Posterior cingulate gyrus (tissue), 11 donors: ENCODE results near the gene TEX12.
"Not testable (repeated sequence)": the region's sequence is repeated elsewhere in the genome, so short reads cannot be mapped to it uniquely, and the experiment has no call there.

Experiments used
- DNase-seq, 10 donors: peaks; one replicate each; pipeline versions ENCODE4 v3.0.0 to v3.0.0-alpha.2; 2020 to 2021; ENCODE audit warnings: mixed read lengths in 3 of 10
- intact Hi-C: fragments of 100-400 bp; cut with DNase I; formaldehyde crosslinking; loops from one replicate; pipeline ENCODE4 v1.15.1; 2023

Gene TEX12

DNA sequence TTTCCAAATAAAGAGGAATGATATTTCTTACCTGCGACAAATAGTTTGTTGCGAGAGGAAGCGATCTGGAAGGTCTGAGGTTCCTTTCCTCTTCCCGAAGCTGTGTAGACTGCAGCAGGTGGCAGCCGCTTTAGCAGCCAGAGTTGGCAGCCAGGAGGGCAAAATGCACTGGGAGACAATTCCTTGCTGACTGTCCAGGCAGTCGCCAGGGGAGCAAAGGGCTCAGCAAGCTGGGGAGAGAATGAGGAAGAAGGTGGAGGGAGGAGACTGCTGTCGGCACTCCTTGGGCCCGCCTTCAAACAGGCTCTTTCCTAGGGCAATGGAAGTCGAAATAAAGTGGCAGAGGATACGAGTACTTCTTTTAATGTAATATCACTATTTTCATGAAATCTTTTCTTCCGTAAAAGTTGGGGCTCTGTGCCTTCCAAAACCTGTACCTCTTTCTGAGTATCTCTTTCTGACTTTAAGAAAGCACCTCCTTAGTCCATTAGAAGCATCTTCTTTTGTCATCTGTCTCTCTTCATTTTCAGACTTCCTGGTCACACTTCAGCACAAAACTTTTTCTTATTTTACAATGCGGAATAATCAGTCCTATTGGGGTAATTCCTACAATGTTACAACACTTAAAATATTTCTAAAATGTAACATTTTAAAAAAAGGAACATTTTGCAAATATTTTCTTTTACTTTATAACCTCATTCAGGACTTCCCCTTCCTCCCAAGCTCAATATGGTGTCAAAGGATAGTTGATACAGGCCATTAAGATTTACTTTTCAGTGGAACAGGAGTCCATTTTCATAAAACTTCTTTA is 3.1 kb upstream of the TEX12 start, which contains the start of gene IL18:
Gene IL18 (minus strand): TSS at position 220 of the 811 bp plus-strand sequence. CDS start 9,041 bp downstream, outside the sequence.
- intact Hi-C loops: no loop called here
- peak in 3 of 10 donors; percentile 14 to 82 (median 79) for DNase-seq

DNA sequence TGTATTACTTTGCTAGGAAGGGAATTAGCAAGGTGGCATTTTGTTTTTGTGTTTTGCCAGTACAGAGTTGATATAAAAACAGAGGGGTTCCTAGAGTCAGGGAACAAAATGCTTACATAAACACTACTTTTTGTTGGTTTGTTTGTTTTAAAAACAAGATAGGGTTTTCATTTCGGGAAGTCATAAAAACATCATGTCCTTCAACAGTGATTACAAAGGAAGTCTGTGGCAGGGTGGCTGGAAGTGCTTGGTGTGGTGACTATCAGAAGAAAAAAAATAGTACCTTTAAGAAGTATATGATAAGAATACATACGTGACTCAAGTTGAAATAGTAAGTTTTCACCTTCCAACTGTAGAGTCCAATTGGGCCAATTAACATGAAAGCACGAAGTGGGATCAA is 2.1 kb upstream of the TEX12 start:
- DNase-seq: no peak

DNA sequence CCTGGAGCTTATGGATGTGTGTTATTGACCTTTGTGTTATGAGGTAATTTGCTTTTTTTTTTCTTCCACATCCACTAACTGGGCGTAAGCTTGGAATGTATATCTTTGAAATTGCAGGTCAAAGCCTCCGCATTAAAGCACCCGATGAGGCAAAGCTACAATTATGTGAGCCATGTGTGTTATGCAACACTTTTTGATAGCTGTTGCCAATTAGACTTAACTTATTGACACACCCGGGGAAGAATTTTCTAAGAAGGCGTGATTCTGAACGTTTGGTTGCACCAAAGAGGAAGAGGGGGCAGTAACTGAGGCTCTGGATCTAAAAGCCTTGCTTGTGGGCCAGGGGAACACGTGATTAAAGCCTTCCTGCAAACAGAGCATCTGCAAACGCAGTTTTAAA is 610 bp upstream of the TEX12 start:
- intact Hi-C loops: no loop called here
- DNase-seq: no peak

More for the DNA sequence above, 2.1 kb upstream of the TEX12 start:
- intact Hi-C loops: no loop called here

DNA sequence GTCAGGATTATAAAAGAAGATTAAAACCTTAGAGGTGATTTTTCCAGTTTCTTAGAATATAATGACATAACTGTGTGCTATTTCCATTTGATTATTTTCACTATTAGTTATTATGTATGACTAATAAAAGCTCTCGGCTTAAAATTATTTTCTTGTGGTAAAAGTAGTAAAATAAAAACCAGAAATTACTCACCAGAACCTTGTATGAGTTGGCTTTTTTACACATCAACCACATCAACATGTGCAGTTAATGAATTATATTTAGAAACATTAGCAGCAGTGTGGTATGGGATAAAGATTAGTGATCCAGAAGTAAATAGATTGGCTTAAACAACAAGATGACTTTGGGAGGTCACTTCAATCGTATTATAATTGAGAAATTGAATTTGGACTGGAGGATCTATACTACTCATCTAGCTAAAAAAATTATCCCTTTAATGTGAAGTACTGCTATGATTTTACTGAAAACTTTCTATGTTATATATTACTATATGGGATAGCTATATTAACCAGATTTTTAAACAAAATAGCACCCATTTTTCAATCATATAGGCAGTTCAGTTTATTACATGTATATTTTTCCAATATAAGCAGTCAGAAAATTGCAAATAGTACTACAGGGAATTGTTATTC is 5.3 kb downstream of the TEX12 start:
- DNase-seq: no peak
- intact Hi-C loops: no loop called here

DNA sequence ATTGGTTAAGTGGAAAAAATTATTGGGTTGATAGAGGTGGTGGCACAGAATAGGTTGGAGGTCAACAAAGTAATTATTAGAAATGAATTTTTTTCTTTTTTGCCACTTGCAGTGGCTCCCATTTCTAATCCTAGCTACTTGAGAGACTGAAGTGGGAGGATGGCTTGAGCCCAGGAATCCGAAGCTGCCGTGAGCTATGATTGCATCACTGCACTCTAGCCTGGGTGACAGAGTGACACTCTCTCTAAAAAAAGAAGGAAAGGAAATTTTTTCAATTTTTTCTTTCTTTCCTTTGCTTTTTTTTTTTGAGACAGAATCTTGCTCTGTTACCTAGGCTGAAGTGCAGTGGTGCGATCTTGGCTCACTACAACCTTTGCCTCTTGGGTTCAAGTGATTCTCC is 6.0 kb downstream of the TEX12 start:
- DNase-seq: no peak
- intact Hi-C loops: no loop called here

DNA sequence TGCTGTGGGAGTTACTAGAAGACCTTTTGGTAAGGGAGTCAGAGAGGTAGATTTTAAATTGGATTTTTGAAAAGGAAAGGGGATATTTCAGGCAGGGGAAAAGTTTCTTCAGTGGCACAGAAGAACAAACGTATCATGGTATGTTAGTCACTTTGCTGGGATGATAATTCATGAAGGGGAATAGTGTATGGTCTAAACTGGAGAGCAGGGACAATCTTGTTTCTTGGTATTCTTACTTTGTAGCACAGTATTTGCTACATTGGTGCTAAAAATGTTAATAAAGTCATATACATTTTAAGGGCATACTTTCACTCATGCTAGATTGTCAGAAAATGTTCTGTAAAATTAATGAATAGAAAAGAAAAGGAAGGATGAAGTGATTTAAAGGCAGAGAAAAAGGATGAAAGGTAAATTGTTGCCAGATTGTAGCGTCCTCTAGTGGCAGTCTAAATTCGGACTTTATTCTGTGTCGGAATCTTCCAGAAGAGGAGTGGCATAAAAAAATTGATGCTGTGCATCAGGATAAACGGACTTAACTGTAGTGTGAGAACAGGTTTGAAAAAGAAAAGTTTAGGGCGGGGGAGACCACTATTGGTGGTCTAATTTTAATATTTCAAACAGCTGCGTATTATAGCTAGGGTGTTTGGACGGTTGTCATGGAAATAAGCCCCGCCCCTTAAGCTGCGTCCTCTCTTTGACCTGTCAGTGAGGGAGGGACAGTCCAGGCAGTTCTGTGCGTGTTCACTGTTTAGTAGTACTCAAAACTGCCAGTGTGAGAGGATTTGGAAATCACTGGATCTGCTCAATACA is 7.8 kb downstream of the TEX12 start, which contains the start of gene BCO2:
Gene BCO2 (plus strand): TSS at position 724 of the 810 bp plus-strand sequence. CDS start 90 bp downstream, outside the sequence.
- intact Hi-C loops: loop anchor here (2.0 kb wide), 1 partner anchor 62 kb away; no protein-coding TSS in a partner anchor
- DNase-seq: peak; percentile 44 to 94 (median 78)

DNA sequence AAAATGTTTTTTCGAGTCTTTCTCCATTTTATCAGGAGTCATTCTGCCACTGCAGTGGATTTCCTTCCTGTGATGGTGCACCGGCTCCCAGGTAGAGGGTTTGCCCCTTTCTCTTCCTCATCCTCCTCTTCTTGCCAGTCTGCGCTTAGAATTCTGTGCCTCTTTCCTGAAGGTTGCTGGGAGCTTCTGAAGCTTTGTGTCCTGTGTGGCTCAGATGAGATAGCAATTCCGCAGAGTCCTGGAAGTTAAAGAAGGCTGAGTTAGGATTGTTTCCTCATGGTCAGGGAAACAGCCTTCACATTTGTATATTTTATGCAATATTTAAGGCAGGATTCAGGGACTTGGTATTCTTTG is 8.4 kb downstream of the TEX12 start:
- intact Hi-C loops: loop anchor here (2.0 kb wide), 1 partner anchor 63 kb away; no protein-coding TSS in a partner anchor
- DNase-seq: no peak

DNA sequence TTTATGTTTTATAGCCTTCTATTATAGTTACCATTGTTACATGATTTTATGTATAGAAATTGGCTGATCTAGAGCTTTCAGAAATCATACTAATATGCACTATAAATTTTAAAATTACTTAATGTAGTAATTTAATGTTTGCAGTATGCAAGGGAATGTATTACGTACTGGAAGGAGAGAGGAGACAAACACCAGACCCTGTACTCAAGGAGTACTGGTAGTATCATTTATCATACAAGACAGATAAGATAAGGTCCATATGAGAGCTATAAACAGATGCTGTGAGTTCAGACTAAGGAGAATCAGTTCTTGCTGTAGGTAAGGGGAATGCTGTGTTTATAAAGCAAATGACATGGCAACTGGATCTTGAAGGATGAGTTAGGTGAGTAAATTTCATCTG is 8.9 kb downstream of the TEX12 start:
- intact Hi-C loops: no loop called here
- no peak for DNase-seq

DNA sequence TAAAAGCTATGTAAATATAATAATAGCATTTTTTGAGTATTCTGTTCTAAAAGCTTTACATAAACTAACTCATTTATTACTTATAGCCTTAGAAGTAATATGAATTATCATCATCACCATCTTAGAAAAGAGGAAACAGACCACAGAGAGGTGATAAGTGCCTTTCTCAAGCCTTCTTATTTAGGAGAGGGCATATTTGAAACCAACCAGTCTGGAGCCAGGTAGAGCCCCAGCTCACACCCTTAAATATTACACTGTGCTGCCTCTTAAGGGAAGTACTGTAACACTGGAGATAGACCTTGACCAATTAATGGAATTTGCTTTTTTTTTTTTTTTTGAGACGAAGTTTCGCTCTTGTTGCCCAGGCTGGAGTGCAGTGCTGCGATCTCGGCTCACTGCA is 10.4 kb downstream of the TEX12 start:
- intact Hi-C loops: no loop called here
- DNase-seq: no peak

DNA sequence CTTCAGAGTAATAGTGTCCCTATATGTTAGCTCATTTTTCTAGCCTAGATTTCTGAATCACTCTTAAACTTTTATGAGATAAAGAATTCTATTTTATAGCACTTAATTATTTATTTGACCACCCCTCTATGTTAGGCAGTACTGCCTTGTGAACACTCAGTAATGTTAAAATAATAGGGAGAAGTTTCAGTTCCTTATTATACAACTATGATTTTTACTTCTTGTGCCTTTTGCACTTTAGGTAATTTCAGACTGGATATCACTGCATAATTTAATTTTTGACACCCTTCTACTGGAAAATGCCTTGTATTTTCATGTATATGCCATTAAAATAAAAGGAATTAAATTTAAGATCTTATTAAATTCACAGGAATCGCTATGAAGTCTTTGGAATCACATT is 11.3 kb downstream of the TEX12 start:
- no peak for DNase-seq
- intact Hi-C loops: no loop called here

DNA sequence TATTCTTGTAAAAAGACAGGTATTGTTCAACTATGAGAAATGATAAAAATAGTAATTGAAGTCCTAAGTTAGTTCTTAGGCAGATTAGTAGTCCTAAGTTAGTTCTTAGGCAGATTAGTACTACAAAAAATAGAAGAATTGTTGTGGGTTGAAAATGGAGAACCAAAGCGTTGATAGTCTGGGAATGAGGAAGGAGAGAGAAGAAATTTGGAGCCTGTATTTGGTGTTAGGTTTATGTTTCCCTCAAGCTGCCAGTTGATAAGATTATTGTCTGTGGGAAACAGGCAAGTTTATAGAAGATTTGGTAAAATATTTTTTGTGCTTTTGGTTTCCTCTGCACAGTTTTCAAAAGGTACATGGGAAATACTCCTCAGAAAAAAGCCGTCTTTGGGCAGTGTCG is 11.8 kb downstream of the TEX12 start:
- intact Hi-C loops: no loop called here
- no peak for DNase-seq

DNA sequence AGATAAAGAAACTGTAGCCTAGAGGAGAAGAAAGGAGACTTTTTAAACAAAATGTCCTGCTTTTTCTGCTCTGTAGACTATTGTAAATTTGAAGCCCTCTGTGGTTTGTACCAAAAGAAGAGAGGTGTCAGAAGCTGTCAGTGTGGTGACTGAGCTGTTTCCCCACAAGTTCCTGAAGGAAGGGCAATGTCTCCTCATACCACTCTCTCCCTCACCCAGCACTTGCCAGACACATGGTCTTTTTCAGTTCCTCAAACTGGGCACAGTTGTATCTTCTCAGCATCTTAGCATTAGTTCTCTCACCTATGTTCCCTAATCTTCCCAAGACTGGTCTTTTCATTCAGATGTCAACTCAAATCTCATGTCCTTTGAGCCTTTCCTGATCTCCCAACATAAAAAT is 12.4 kb downstream of the TEX12 start:
- no peak for DNase-seq
- intact Hi-C loops: no loop called here

DNA sequence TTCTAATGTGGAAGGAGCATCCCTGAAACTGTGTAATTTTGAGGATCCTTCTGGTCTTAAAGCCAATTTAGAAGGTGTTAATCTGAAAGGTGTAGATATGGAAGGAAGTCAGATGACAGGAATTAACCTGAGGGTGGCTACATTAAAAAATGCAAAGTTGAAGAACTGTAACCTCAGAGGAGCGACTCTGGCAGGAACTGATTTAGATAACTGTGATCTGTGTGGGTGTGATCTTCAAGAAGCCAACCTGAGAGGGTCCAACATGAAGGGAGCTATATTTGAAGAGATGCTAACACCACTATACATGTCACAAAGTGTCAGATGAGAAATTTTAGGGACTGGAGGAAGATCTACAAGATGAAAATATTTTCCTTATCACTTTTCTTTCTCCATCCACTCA is 15.7 kb downstream of the TEX12 start:
- intact Hi-C loops: no loop called here
- no peak for DNase-seq

DNA sequence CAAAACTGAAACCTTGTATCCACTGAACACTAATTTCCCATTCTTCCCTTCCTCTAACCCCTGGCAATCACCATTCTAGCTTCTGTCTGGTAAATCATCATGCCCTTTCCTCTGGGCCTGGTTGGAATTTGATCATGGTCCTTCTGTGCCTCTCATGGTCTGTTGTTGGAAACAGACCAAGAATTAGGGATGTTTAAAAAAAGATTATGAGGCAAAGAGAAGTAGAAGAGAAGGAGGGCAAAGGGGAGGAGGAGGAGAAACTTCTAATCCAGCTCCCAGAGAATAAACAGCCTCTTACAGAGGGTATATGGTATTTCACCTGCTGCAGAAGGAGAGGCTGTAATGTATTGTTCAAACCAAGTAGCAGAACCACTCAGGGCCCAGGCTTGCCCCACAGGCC is 18.7 kb downstream of the TEX12 start:
- peak in 1 of 10 donors; percentile 33 for DNase-seq
- intact Hi-C loops: no loop called here

DNA sequence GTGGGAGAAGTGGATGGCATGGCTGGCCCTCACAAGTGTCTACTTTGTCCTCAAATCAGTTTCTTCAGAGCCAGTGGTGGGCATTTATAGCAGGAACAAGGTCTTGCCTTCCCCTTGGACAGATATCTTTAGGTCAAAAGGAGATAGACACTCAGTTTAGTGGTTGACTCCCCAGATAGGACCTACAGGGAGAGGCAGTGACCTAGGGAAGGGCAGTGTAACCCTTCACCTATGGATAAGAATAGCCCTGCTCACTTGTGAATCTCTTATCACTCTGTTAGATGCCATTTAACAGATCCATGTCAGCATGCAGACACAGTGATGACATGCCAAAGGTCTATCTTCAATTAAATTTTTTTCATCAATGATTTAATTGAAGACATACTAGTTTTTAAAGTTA is 19.1 kb downstream of the TEX12 start:
- DNase-seq: no peak
- intact Hi-C loops: no loop called here

DNA sequence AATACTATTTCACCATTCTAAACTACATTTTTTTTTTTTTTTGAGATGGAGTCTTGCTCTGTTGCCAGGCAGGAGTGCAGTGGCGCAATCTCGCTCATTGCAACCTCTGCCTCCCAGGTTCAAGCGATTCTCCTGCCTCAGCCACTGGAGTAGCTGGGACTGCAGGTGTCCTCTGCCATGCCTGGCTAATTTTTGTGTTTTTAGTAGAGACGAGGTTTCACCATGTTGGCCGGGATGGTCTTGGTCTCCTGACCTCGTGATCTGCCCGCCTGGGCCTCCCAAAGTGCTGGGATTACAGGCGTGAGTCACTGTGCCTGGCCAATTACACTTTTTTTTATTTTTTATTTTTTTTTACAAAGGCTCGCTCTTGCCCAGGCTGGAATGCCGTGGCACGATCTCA is 27.9 kb downstream of the TEX12 start:
- DNase-seq, intact Hi-C loops: not testable (repeated sequence)

DNA sequence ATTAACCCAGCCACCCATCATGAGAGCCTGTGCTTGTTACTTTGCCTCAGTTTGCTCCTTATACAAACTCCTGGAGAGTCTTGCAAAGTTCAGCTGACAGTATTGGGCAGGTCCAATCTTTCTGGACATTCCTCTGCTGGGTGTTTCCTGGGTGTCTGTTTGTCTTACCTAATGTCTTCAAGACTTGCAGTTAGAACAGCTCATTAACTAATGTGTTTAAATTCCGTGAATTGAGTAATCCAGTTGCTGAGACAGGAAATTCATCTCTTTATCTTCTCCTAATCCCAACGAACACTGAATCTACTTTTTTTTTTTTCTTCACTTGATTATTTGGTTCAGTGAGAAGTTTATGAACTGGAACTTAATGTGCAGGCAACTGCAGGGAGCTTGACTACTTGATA is 28.8 kb downstream of the TEX12 start:
- DNase-seq: no peak
- intact Hi-C loops: no loop called here

DNA sequence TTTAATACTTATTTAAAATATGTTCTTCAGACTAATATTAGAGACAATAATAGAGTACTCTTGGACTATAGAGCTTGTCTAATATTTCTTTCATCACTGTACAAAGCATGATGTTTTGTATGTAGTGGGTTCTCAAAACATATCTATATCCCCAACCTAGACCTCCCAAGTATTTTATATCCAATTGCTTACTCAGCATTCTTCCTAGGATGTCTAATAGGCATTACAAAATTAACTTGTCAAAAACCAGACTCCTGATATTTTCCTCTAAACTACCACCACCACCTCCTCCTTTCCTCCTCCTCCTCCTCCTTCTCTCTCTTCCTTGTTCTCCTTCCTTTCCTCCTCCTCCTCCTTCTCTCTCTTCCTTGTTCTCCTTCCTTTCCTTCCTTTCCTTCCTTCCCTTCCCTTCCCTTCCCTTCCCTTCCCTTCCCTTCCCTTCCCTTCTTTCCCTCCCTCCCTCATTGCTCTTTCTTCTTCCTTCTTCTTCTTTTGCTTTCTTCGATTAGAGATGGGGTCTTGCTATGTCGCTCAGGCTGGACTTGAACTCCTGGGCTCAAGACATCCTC is 29.4 kb downstream of the TEX12 start:
- intact Hi-C loops: no loop called here

DNA sequence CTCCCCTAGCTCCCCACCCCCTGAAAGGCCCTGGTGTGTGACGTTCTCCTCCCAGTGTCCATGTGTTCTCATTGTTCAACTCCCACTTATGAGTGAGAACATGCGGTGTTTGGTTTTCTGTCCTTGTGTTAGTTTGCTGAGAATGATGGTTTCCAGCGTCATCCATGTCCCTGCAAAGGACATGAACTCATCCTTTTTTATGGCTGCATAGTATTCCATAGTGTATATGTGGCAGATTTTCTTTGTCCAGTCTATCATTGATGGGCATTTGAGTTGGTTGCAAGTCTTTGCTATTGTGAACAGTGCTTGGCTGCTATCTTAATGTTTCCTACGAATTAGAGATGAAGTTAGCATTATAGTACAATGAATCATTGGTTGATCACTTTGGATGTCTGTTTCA is 31.9 kb downstream of the TEX12 start:
- intact Hi-C loops, DNase-seq: not testable (repeated sequence)

More for the DNA sequence above, 29.4 kb downstream of the TEX12 start:
- peak in 1 of 10 donors; percentile 17 for DNase-seq

DNA sequence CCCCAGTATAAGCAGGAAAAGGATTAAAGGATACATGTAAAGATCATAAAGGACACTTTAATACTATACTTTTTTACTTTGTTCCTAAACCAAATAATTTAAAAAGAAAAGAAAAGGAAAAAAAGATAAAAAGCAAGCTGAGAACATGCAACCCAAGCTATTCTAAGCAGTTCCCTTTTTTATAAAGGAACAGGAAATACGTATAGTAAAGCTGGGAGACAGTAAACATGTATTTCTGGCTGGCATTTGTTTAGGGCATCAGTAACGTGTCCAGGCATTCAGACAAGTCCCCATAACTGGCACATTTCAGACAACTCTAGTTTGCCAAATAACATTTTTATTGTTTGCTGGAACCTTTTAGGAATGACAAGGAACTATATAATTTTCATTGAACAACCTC is 33.1 kb downstream of the TEX12 start:
- intact Hi-C loops: no loop called here
- DNase-seq: no peak

DNA sequence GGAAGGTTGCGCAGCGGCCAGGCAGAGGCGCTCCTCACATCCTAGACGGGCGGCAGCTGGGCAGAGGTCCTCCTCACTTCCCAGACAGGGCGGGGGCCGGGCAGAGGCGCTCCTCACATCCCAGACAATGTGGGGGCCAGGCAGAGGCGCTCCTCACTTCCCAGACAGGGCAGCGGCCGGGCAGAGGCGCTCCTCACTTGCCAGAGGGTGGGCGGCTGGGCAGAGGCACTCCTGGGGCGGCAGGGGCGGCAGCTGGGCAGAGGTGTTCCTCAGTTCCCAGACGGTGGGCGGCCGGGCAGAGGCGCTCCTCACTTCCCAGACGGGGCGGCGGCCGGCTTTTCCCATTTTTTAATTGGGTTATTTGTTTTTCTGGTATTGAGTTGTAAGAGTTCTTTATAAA is 38.9 kb downstream of the TEX12 start:
- DNase-seq: peak in 1 of 10 donors; percentile 78
- intact Hi-C loops: no loop called here
